Measurements from ENCODE around the gene LAG3. TPM values are rescaled to one million over a fixed set of nuclear protein-coding genes. Genes with fewer than 3 reads are reported as not detected.

LAG3 gene
- total and polyA plus RNA-seq, 10 of the 15 experiments (the other 5 are each of a cell fraction or from before 2014, with no cell fraction given), result 0.52 to 4.2 (median 1.0) TPM; not detected in 1

DNA sequence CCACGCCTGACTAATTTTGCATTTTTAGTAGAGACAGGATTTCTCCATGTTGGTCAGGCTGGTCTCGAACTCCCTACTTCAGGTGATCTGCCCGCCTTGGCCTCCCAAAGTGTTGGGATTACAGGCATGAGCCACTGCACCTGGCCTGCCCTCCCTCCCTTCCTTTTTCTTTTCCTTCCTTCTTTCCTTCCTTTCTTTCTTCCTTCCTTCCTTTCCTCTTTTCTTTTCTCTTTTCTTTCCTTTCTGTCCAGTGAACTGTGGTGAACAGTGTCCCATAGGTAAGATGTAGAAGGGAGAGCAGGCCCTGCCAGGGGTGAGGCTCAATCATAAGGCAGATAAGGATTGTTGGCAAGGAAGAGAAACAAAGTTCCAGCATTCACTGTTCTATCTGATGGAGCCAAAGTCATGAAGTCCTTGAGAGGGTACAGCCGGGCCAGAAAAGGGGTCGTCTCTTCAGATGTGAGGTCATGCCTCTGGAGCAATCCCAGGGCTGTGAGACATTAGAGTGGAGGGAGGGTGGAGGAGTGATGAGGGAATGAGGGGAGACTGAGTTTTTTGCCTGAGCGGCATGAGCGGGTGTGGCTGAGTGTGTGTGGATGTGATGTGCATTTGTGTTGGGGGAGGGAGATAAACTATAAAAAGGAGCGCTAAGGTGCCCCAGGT lies 15.2 kb upstream of the LAG3 start:
- RAD21 ChIA-PET (ENCODE audit: unreplicated experiment), result interaction anchor here (1.5 kb wide), 1 partner anchor 10 kb away, joined by 7 read pairs; the partner anchor contains the start of gene PTMS
- H3K4me1 ChIP-seq (ENCODE audit: control insufficient read depth, insufficient read depth, low read length), result peaks cover 12% of the 10 kb centered on the region
- FAIRE-seq (no peak), DNase-seq (ENCODE audit: low read depth, low spot score) (no peak), ATAC-seq (no peak)
- in situ Hi-C loops (cut with MboI), result no loop called here
- BruUV-seq (replicated peaks), result no TSS peak
- H3K27me3 ChIP-seq (replicated peaks in 1 of 2; ENCODE audit: control insufficient read depth in 2 of 2, insufficient read depth in 2 of 2, low read length in 1 of 2), result no peaks in the 10 kb centered on the region
- H4K20me1 ChIP-seq (ENCODE audit: control insufficient read depth, insufficient read depth), result no peaks in the 10 kb centered on the region
- no peak for TF ChIP-seq SMAD5 (IDR thresholded peaks at IDR 0.05; ENCODE audit: low read depth)
- TF ChIP-seq EGR1 (IDR thresholded peaks at IDR 0.05; ENCODE audit: borderline replicate concordance in 1 of 2, low read depth in 2 of 2, low read length in 2 of 2), result no peak
- TF ChIP-seq, protein P1, sequence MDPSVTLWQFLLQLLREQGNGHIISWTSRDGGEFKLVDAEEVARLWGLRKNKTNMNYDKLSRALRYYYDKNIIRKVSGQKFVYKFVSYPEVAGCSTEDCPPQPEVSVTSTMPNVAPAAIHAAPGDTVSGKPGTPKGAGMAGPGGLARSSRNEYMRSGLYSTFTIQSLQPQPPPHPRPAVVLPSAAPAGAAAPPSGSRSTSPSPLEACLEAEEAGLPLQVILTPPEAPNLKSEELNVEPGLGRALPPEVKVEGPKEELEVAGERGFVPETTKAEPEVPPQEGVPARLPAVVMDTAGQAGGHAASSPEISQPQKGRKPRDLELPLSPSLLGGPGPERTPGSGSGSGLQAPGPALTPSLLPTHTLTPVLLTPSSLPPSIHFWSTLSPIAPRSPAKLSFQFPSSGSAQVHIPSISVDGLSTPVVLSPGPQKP (IDR thresholded peaks at IDR 0.05; ENCODE audit: low read depth, low read length), result no peak
- TF ChIP-seq, protein P2, sequence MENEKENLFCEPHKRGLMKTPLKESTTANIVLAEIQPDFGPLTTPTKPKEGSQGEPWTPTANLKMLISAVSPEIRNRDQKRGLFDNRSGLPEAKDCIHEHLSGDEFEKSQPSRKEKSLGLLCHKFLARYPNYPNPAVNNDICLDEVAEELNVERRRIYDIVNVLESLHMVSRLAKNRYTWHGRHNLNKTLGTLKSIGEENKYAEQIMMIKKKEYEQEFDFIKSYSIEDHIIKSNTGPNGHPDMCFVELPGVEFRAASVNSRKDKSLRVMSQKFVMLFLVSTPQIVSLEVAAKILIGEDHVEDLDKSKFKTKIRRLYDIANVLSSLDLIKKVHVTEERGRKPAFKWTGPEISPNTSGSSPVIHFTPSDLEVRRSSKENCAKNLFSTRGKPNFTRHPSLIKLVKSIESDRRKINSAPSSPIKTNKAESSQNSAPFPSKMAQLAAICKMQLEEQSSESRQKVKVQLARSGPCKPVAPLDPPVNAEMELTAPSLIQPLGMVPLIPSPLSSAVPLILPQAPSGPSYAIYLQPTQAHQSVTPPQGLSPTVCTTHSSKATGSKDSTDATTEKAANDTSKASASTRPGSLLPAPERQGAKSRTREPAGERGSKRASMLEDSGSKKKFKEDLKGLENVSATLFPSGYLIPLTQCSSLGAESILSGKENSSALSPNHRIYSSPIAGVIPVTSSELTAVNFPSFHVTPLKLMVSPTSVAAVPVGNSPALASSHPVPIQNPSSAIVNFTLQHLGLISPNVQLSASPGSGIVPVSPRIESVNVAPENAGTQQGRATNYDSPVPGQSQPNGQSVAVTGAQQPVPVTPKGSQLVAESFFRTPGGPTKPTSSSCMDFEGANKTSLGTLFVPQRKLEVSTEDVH (IDR thresholded peaks at IDR 0.05; ENCODE audit: low read depth, partially characterized antibody), result no peak
- no peak for TF ChIP-seq MAX (IDR thresholded peaks at IDR 0.05; ENCODE audit: low read depth, low read length)
- no peak for TF ChIP-seq NFYA (IDR thresholded peaks at IDR 0.05; ENCODE audit: borderline replicate concordance, low read depth, low read length)
- TF ChIP-seq, protein P3, sequence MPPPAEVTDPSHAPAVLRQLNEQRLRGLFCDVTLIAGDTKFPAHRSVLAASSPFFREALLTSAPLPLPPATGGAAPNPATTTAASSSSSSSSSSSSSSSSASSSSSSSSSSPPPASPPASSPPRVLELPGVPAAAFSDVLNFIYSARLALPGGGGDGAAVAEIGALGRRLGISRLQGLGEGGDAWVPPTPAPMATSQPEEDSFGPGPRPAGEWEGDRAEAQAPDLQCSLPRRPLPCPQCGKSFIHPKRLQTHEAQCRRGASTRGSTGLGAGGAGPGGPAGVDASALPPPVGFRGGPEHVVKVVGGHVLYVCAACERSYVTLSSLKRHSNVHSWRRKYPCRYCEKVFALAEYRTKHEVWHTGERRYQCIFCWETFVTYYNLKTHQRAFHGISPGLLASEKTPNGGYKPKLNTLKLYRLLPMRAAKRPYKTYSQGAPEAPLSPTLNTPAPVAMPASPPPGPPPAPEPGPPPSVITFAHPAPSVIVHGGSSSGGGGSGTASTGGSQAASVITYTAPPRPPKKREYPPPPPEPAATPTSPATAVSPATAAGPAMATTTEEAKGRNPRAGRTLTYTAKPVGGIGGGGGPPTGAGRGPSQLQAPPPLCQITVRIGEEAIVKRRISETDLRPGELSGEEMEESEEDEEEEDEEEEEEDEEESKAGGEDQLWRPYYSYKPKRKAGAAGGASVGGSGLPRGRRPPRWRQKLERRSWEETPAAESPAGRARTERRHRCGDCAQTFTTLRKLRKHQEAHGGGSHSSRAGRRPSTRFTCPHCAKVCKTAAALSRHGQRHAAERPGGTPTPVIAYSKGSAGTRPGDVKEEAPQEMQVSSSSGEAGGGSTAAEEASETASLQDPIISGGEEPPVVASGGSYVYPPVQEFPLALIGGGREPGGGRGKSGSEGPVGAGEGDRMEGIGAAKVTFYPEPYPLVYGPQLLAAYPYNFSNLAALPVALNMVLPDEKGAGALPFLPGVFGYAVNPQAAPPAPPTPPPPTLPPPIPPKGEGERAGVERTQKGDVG (CRISPR knock-in tag; IDR thresholded peaks at IDR 0.05), result no peak
- TF ChIP-seq SUPT20H (IDR thresholded peaks at IDR 0.05; ENCODE audit: borderline replicate concordance, control insufficient read depth, low read depth, low read length), result no peak
- intact Hi-C loops (cut with micrococcal nuclease; ENCODE audit: unreplicated experiment), result no loop called here
- WGBS (ENCODE audit: insufficient coverage, insufficient replicate concordance, low lambda C conversion rate, missing lambda C conversion rate), result 72% methylated on average over 8 of the region's 8 CpGs
- H2AFZ ChIP-seq (ENCODE audit: control insufficient read depth, low read depth, low read length), result no peak overlapping the region
- no peak overlapping the region for H3K4me3 ChIP-seq
- POLR2A ChIA-PET, result interaction anchor here (0.7 to 2.1 kb wide), 4 partner anchors 9 to 114 kb away, joined by 4 to 7 read pairs (median 4); partner anchors contain the start of gene PTMS
- no peak overlapping the region for H3K27ac ChIP-seq (ENCODE audit: control insufficient read depth, insufficient read depth)
- no peak overlapping the region for H3K4me2 ChIP-seq (ENCODE audit: control insufficient read depth, insufficient read depth)
- no peaks in the 10 kb centered on the region for H3K36me3 ChIP-seq (ENCODE audit: control insufficient read depth in 2 of 2, insufficient read depth in 2 of 2, low read length in 1 of 2)
- CTCF ChIA-PET, result interaction anchor here (0.9 to 10.9 kb wide), 6 partner anchors 10 to 91 kb away, joined by 3 to 221 read pairs (median 4); partner anchors contain the start of genes LAG3 and PTMS
- SMC1A ChIA-PET (ENCODE audit: uncharacterized antibody, unreplicated experiment), result interaction anchor here (1.4 kb wide), 1 partner anchor 25 kb away, joined by 3 read pairs; no protein-coding TSS in a partner anchor
- H3K9ac ChIP-seq (ENCODE audit: control insufficient read depth, insufficient read depth, low read length), result no peak overlapping the region
- no peaks in the 10 kb centered on the region for H3K9me3 ChIP-seq (replicated peaks; ENCODE audit: control insufficient read depth, insufficient read depth, low read length)
- peaks cover 11% of the 10 kb centered on the region for H3K79me2 ChIP-seq (ENCODE audit: control insufficient read depth, insufficient read depth, low read length)

All from GM12878 (cell line).